ENCODE measurements around the gene AP4S1.

AP4S1 gene

GRCh38 chr14:30980980-30981379 is 44.5 kb upstream of the AP4S1 start:
- Histone ChIP-seq H3K27ac (ENCODE audit: low read depth, low read length) (peak overlapping the region; percentile 71), H3K36me3 (ENCODE audit: control insufficient read depth, low read length) (no peaks in the 10 kb centered on the region), H4K20me1 (ENCODE audit: control insufficient read depth, insufficient read depth, low read depth, low read length) (peaks cover 3% of the 10 kb centered on the region; the same call in 1 of the 2 replicates), H3K79me2 (ENCODE audit: control insufficient read depth, low read length) (peaks cover 99% of the 10 kb centered on the region), H3K9me2 (replicated peaks; ENCODE audit: control insufficient read depth, low read length) (no peaks in the 10 kb centered on the region), H3F3A (ENCODE audit: control insufficient read depth, insufficient read depth) (peaks cover 10% of the 10 kb centered on the region), H3K27me3 (ENCODE audit: control insufficient read depth, low read length) (no peaks in the 10 kb centered on the region), H3K4me3 (ENCODE audit: low read length) (peak overlapping the region; percentile 40), H3K4me1 (ENCODE audit: control insufficient read depth, low read length) (peaks cover 59% of the 10 kb centered on the region), H3K9me3 (ENCODE audit: control insufficient read depth, insufficient read depth, low read length) (no peaks in the 10 kb centered on the region), H3K4me2 (ENCODE audit: low read length) (peak overlapping the region; percentile 81)
- TF ChIP-seq EZH2phosphoT487 (IDR thresholded peaks at IDR 0.05; ENCODE audit: borderline replicate concordance, low read length) = no peak

- Histone ChIP-seq H3K36me3 (ENCODE audit: control insufficient read depth, low read length) (no peaks in the 10 kb centered on the region), H3K9me3 (ENCODE audit: control insufficient read depth, insufficient read depth, low read length) (no peaks in the 10 kb centered on the region), H3K9me2 (replicated peaks; ENCODE audit: control insufficient read depth, low read length) (no peaks in the 10 kb centered on the region), H3K79me2 (ENCODE audit: control insufficient read depth, low read length) (peaks cover 96% of the 10 kb centered on the region), H4K20me1 (ENCODE audit: control insufficient read depth, insufficient read depth, low read depth, low read length) (no peaks in the 10 kb centered on the region; the same call in none of the 2 replicates), H3K4me3 (ENCODE audit: low read length) (peak overlapping the region; percentile 64), H3K4me1 (ENCODE audit: control insufficient read depth, low read length) (peaks cover 65% of the 10 kb centered on the region), H3K4me2 (ENCODE audit: low read length) (peak overlapping the region; percentile 81), H3K27me3 (ENCODE audit: control insufficient read depth, low read length) (no peaks in the 10 kb centered on the region), H3K27ac (ENCODE audit: low read depth, low read length) (peak overlapping the region; percentile 71), H3F3A (ENCODE audit: control insufficient read depth, insufficient read depth) (peaks cover 16% of the 10 kb centered on the region)
- no peak for TF ChIP-seq EZH2phosphoT487 (IDR thresholded peaks at IDR 0.05; ENCODE audit: borderline replicate concordance, low read length)
- no peak for TF ChIP-seq CTCF (IDR thresholded peaks at IDR 0.05; ENCODE audit: low read depth, low read length, poor library complexity, severe bottlenecking)
Measured at GRCh38 chr14:30982533-30982932, 42.9 kb upstream of the AP4S1 start.

- Histone ChIP-seq H3K4me2 (ENCODE audit: low read length) (no peak overlapping the region; the same call in 1 of the 2 replicates), H3K4me1 (ENCODE audit: control insufficient read depth, low read length) (peaks cover 69% of the 10 kb centered on the region), H3K4me3 (ENCODE audit: low read length) (no peak overlapping the region), H3K9me2 (replicated peaks; ENCODE audit: control insufficient read depth, low read length) (no peaks in the 10 kb centered on the region), H4K20me1 (ENCODE audit: control insufficient read depth, insufficient read depth, low read depth, low read length) (no peaks in the 10 kb centered on the region; the same call in none of the 2 replicates), H3K36me3 (ENCODE audit: control insufficient read depth, low read length) (no peaks in the 10 kb centered on the region), H3K27ac (ENCODE audit: low read depth, low read length) (no peak overlapping the region), H3K9me3 (ENCODE audit: control insufficient read depth, insufficient read depth, low read length) (no peaks in the 10 kb centered on the region), H3K27me3 (ENCODE audit: control insufficient read depth, low read length) (no peaks in the 10 kb centered on the region), H3F3A (ENCODE audit: control insufficient read depth, insufficient read depth) (peaks cover 16% of the 10 kb centered on the region), H3K79me2 (ENCODE audit: control insufficient read depth, low read length) (peaks cover 96% of the 10 kb centered on the region)
- TF ChIP-seq CTCF (IDR thresholded peaks at IDR 0.05; ENCODE audit: low read depth, low read length, poor library complexity, severe bottlenecking) (no peak), EZH2phosphoT487 (IDR thresholded peaks at IDR 0.05; ENCODE audit: borderline replicate concordance, low read length) (no peak)
Measured at GRCh38 chr14:30983858-30984257, 41.6 kb upstream of the AP4S1 start.

GRCh38 chr14:30985796-30986195 is 39.7 kb upstream of the AP4S1 start:
- Histone ChIP-seq H3K79me2 (ENCODE audit: control insufficient read depth, low read length) (peaks cover 97% of the 10 kb centered on the region), H3K9me3 (ENCODE audit: control insufficient read depth, insufficient read depth, low read length) (no peaks in the 10 kb centered on the region), H3F3A (ENCODE audit: control insufficient read depth, insufficient read depth) (peaks cover 13% of the 10 kb centered on the region), H3K36me3 (ENCODE audit: control insufficient read depth, low read length) (no peaks in the 10 kb centered on the region; the same call in 1 of the 2 replicates), H3K4me1 (ENCODE audit: control insufficient read depth, low read length) (peaks cover 66% of the 10 kb centered on the region), H3K4me2 (ENCODE audit: low read length) (no peak overlapping the region), H3K9me2 (replicated peaks; ENCODE audit: control insufficient read depth, low read length) (no peaks in the 10 kb centered on the region), H4K20me1 (ENCODE audit: control insufficient read depth, insufficient read depth, low read depth, low read length) (no peaks in the 10 kb centered on the region; the same call in none of the 2 replicates), H3K27me3 (ENCODE audit: control insufficient read depth, low read length) (no peaks in the 10 kb centered on the region), H3K27ac (ENCODE audit: low read depth, low read length) (no peak overlapping the region), H3K4me3 (ENCODE audit: low read length) (no peak overlapping the region)
- no peak for TF ChIP-seq EZH2phosphoT487 (IDR thresholded peaks at IDR 0.05; ENCODE audit: borderline replicate concordance, low read length)
- TF ChIP-seq CTCF (IDR thresholded peaks at IDR 0.05; ENCODE audit: low read depth, low read length, poor library complexity, severe bottlenecking) = no peak
